IMR-90 (cell line): Measurements from ENCODE around the gene CAMSAP3. TPM values are rescaled to one million over a fixed set of nuclear protein-coding genes. Genes with fewer than 3 reads are reported as not detected.

Experiments used
- ATAC-seq: fragments of 200-7000 bp; cut with Tn5 transposase; 2 replicates; pipeline ENCODE4 v1.9.1; 2020; ENCODE audit warnings: low read depth, mild to moderate bottlenecking, moderate library complexity
- BruUV-seq: library from RNA; stranded (reverse); fragments of 400-500 nt; replicated peaks from 2 replicates; lab custom pipeline; 2021; lab: Mats Ljungman, UMichigan
- CTCF ChIA-PET: fragments of 300-600 bp; formaldehyde crosslinking; extraction: SDS; loops from one replicate; lab custom pipeline; 2021; ENCODE audit warnings: antibody characterized with exemption; lab: Yijun Ruan, JAX
- POLR2A ChIA-PET: fragments of 300-600 bp; sonication (Branson Sonifier 250); formaldehyde crosslinking; loops from one replicate; lab custom pipeline; 2022; ENCODE audit warnings: antibody characterized with exemption; ENCODE audit not compliant: unreplicated experiment; lab: Charles Lee
- DNase-seq: peaks from one replicate; pipeline ENCODE4 v3.0.0; 2013
- H2AFZ ChIP-seq: replicated peaks from 2 replicates; pipeline ENCODE3; 2013; ENCODE audit warnings: low read length, mild to moderate bottlenecking; ENCODE audit not compliant: poor library complexity
- H2AK5ac ChIP-seq: 2 replicates; pipeline ENCODE4 v1.6.1; 2013; ENCODE audit warnings: low read depth, low read length, inconsistent platforms
- H2AK9ac ChIP-seq: replicated peaks from 2 replicates; pipeline ENCODE3; 2013; ENCODE audit warnings: mild to moderate bottlenecking, low read depth, low read length, moderate library complexity; ENCODE audit not compliant: poor library complexity
- H2BK120ac ChIP-seq: 2 replicates; pipeline ENCODE4 v1.6.1; 2013; ENCODE audit warnings: low read depth, low read length, inconsistent platforms
- H2BK15ac ChIP-seq: 3 replicates; pipeline ENCODE4 v1.6.1; 2013; ENCODE audit warnings: low read depth, low read length, inconsistent platforms
- H2BK20ac ChIP-seq: 2 replicates; pipeline ENCODE4 v1.6.1; 2013; ENCODE audit warnings: low read depth, mild to moderate bottlenecking, inconsistent platforms, low read length, moderate library complexity
- H2BK5ac ChIP-seq: 2 replicates; pipeline ENCODE4 v1.6.1; 2013; ENCODE audit warnings: mild to moderate bottlenecking, low read depth, low read length, inconsistent platforms; ENCODE audit not compliant: poor library complexity, severe bottlenecking
- H3K14ac ChIP-seq: replicated peaks from 2 replicates; pipeline ENCODE4 v1.6.1; 2013; ENCODE audit warnings: low read depth, low read length, inconsistent platforms
- H3K18ac ChIP-seq: 2 replicates; pipeline ENCODE4 v1.6.1; 2013; ENCODE audit warnings: low read depth, low read length, control low read depth
- H3K23ac ChIP-seq: 2 replicates; pipeline ENCODE4 v1.6.1; 2013; ENCODE audit warnings: low read depth, low read length, inconsistent platforms
- H3K27ac ChIP-seq: 2 replicates; pipeline ENCODE4 v1.5.1; 2013; ENCODE audit warnings: mild to moderate bottlenecking, control low read depth, low read length; ENCODE audit not compliant: insufficient read depth
- H3K27me3 ChIP-seq: 2 replicates; pipeline ENCODE4 v1.6.1; 2013; ENCODE audit warnings: low read length; ENCODE audit not compliant: control insufficient read depth, insufficient read depth
- H3K36me3 ChIP-seq: 2 replicates; pipeline ENCODE4 v1.6.1; 2013; ENCODE audit warnings: low read length, mixed read lengths; ENCODE audit not compliant: control insufficient read depth, insufficient read depth
- H3K4ac ChIP-seq: 2 replicates; pipeline ENCODE4 v1.6.1; 2013; ENCODE audit warnings: low read depth, low read length, inconsistent platforms
- H3K4me1 ChIP-seq: 2 replicates; pipeline ENCODE4 v1.6.1; 2013; ENCODE audit warnings: low read length, mixed read lengths; ENCODE audit not compliant: control insufficient read depth, insufficient read depth
- H3K4me2 ChIP-seq: 2 replicates; pipeline ENCODE4 v1.6.1; 2013; ENCODE audit warnings: low read depth, mild to moderate bottlenecking, control low read depth, low read length, moderate library complexity
- H3K4me3 ChIP-seq: 2 replicates; pipeline ENCODE4 v1.5.1; 2013; ENCODE audit warnings: low read depth, mild to moderate bottlenecking, control low read depth, low read length, moderate library complexity; ENCODE audit not compliant: insufficient read depth
- H3K56ac ChIP-seq: 2 replicates; pipeline ENCODE4 v1.6.1; 2013; ENCODE audit warnings: low read length, inconsistent platforms; ENCODE audit not compliant: insufficient read depth; ENCODE audit errors: extremely low read depth
- H3K79me1 ChIP-seq, 2 experiments: 2 replicates each; pipeline ENCODE4 v1.6.1; 2013; ENCODE audit warnings: low read length in 2 of 2, inconsistent platforms in 1 of 2, low read depth in 1 of 2
- H3K9ac ChIP-seq: 2 replicates; pipeline ENCODE4 v1.6.1; 2013; ENCODE audit warnings: low read depth, low read length, control low read depth
- H3K9me1 ChIP-seq: 2 replicates; pipeline ENCODE4 v1.6.1; 2013; ENCODE audit warnings: low read length, inconsistent platforms; ENCODE audit not compliant: insufficient read depth
- H3K9me3 ChIP-seq: 2 replicates; pipeline ENCODE4 v1.6.1; 2013; ENCODE audit warnings: low read length; ENCODE audit not compliant: control insufficient read depth, insufficient read depth
- H4K20me1 ChIP-seq: 2 replicates; pipeline ENCODE4 v1.6.1; 2013; ENCODE audit warnings: low read length, inconsistent platforms; ENCODE audit not compliant: insufficient read depth
- H4K5ac ChIP-seq: 2 replicates; pipeline ENCODE4 v1.6.1; 2013; ENCODE audit warnings: mild to moderate bottlenecking, low read depth, low read length, control low read depth
- H4K8ac ChIP-seq, 2 experiments: 2 replicates each; pipeline ENCODE4 v1.6.1; 2013; ENCODE audit warnings: low read depth in 2 of 2, low read length in 2 of 2, control low read depth in 1 of 2, inconsistent platforms in 1 of 2
- H4K91ac ChIP-seq: 2 replicates; pipeline ENCODE4 v1.6.1; 2013; ENCODE audit warnings: low read depth, low read length, inconsistent platforms; ENCODE audit not compliant: insufficient read depth
- BHLHE40 ChIP-seq: fragments of 150-350 bp; IDR thresholded peaks from 2 replicates; pipeline ENCODE4 v1.6.1; 2016; ENCODE audit warnings: mild to moderate bottlenecking, low read depth, low read length
- CEBPB ChIP-seq: IDR thresholded peaks from 2 replicates; pipeline ENCODE4 v1.6.1; 2012; ENCODE audit warnings: low read depth, low read length, improper control_type of control experiment
- CHD1 ChIP-seq: IDR thresholded peaks from 2 replicates; pipeline ENCODE4 v1.6.1; 2012; ENCODE audit warnings: low read depth, low read length, improper control_type of control experiment
- CTCF ChIP-seq: conservative IDR thresholded peaks from 2 replicates; pipeline ENCODE4 v1.5.1; 2012; ENCODE audit warnings: mild to moderate bottlenecking, low read depth, low read length, improper control_type of control experiment
- ELK1 ChIP-seq: fragments of 150-350 bp; IDR thresholded peaks from 2 replicates; pipeline ENCODE4 v1.6.1; 2016; ENCODE audit warnings: low read depth, mild to moderate bottlenecking, low read length, moderate library complexity, borderline replicate concordance
- FOS ChIP-seq: fragments of 150-350 bp; IDR thresholded peaks from 2 replicates; pipeline ENCODE4 v1.6.1; 2016; ENCODE audit warnings: low read depth, low read length
- MAFK ChIP-seq: IDR thresholded peaks from 2 replicates; pipeline ENCODE4 v1.6.1; 2012; ENCODE audit warnings: low read depth, low read length, improper control_type of control experiment
- MAZ ChIP-seq: IDR thresholded peaks from 2 replicates; pipeline ENCODE4 v1.6.1; 2012; ENCODE audit warnings: low read depth, mild to moderate bottlenecking, low read length, improper control_type of control experiment, moderate library complexity, borderline replicate concordance
- MXI1 ChIP-seq: IDR thresholded peaks from 2 replicates; pipeline ENCODE4 v1.6.1; 2012; ENCODE audit warnings: low read depth, mild to moderate bottlenecking, low read length, moderate library complexity, borderline replicate concordance
- NFE2L2 ChIP-seq: fragments of 150-350 bp; IDR thresholded peaks from 2 replicates; pipeline ENCODE4 v1.6.1; 2016; ENCODE audit warnings: low read depth, mild to moderate bottlenecking, low read length
- POLR2A ChIP-seq: IDR thresholded peaks from 2 replicates; pipeline ENCODE4 v1.6.1; 2012; ENCODE audit warnings: mild to moderate bottlenecking, low read depth, low read length
- RAD21 ChIP-seq: IDR thresholded peaks from 2 replicates; pipeline ENCODE4 v1.6.1; 2012; ENCODE audit warnings: low read length, improper control_type of control experiment
- RCOR1 ChIP-seq: IDR thresholded peaks from 2 replicates; pipeline ENCODE4 v1.6.1; 2012; ENCODE audit warnings: mild to moderate bottlenecking, low read length, improper control_type of control experiment; ENCODE audit not compliant: insufficient replicate concordance
- RFX5 ChIP-seq: IDR thresholded peaks from 2 replicates; pipeline ENCODE4 v1.8.0; 2012; ENCODE audit warnings: low read depth, mild to moderate bottlenecking, low read length, moderate library complexity
- SMC3 ChIP-seq: fragments of 150-350 bp; IDR thresholded peaks from 2 replicates; pipeline ENCODE4 v1.6.1; 2016; ENCODE audit warnings: low read depth, mild to moderate bottlenecking, antibody characterized with exemption, low read length, moderate library complexity
- USF2 ChIP-seq: fragments of 150-350 bp; IDR thresholded peaks from 2 replicates; pipeline ENCODE4 v1.6.1; 2017; ENCODE audit warnings: mild to moderate bottlenecking, antibody characterized with exemption, low read length, low read depth
- WGBS, 2 experiments: methylation state at CpG; one replicate each; pipeline versions ENCODE4 v1.1.5 to v1.1.7; 2013; ENCODE audit warnings: missing lambda C conversion rate in 2 of 2; ENCODE audit not compliant: insufficient read length in 1 of 2; ENCODE audit errors: extremely low coverage in 2 of 2; 5-methylcytosine and 5-hydroxymethylcytosine counted together
- dilution Hi-C: fragments of 300-500 bp; cut with HindIII; formaldehyde crosslinking; loops from one replicate; pipeline ENCODE4 v1.14.3; 2018; ENCODE audit warnings: low sequenced_read_pairs; ENCODE audit not compliant: unreplicated experiment
- in situ Hi-C: fragments of 300-500 bp; cut with MboI; formaldehyde crosslinking; loops from 3 replicates; pipeline ENCODE4 v1.14.3; 2019; ENCODE audit warnings: low sequenced_read_pairs, inconsistent platforms, mixed read lengths
- intact Hi-C: fragments of 100-400 bp; cut with micrococcal nuclease; formaldehyde crosslinking; loops from 2 replicates; pipeline ENCODE4 v1.10.0; 2022
- polyA plus RNA-seq, 3 experiments: library from polyadenylated mRNA; depleted of rRNA; stranded (reverse); fragments of >200 nt; gene quantifications; 2 replicates each; pipeline ENCODE4 v1.2.3, GENCODE V29; 2012; ENCODE audit warnings: low replicate concordance in 1 of 3
- total RNA-seq: library from RNA; depleted of rRNA; stranded (reverse); fragments of >200 nt; gene quantifications from 2 replicates; pipeline ENCODE4 v1.2.3, GENCODE V29; 2012

The CAMSAP3 gene
- total and polyA plus RNA-seq, 2 of the 4 experiments (the other 2 are of a cell fraction), result not detected

- in situ Hi-C loops (no loop called here), dilution Hi-C loops (no loop called here), intact Hi-C loops (no loop called here)
- Histone ChIP-seq H3K9ac (no peak overlapping the region), H3K4me2 (no peak overlapping the region), H3K4ac (no peak overlapping the region), H3K4me1 (peaks cover 8% of the 10 kb centered on the region; the same call in 1 of the 2 replicates), H2AK9ac (no peak overlapping the region), H3K36me3 (peaks cover 26% of the 10 kb centered on the region), H3K9me1 (0 out of 2 replicates have a peak, but pooled peaks cover 4% of the 10 kb centered on the region), H3K23ac (no peak overlapping the region), H4K5ac (no peak overlapping the region), H3K18ac (no peak overlapping the region), H3K79me1 (peaks cover 3 to 56% of the 10 kb centered on the region in 2 experiments; a peak in 3 of 4 replicates), H2BK15ac (no peak overlapping the region), H3K4me3 (no peak overlapping the region), H4K8ac (no peak overlapping the region), H2BK5ac (no peak overlapping the region), H2AFZ (no peak overlapping the region), H2AK5ac (no peak overlapping the region), H3K56ac (no peak overlapping the region), H2BK120ac (no peak overlapping the region), H2BK20ac (no peak overlapping the region), H3K14ac (no peak overlapping the region), H3K27me3 (no peaks in the 10 kb centered on the region), H4K20me1 (peaks cover 5% of the 10 kb centered on the region; the same call in 1 of the 2 replicates), H3K27ac (no peak overlapping the region), H3K9me3 (no peaks in the 10 kb centered on the region), H4K91ac (no peak overlapping the region)
- BruUV-seq, result no TSS peak
- DNase-seq, result no peak
- ATAC-seq, result no peak
- WGBS, 2 experiments, result 94% methylated on average over 11 of the region's 24 CpGs; no CpG with 5 or more reads in 1 of the 2 experiments
- TF ChIP-seq RAD21, result no peak
- no peak for TF ChIP-seq USF2
- no peak for TF ChIP-seq MAZ
- no peak for TF ChIP-seq BHLHE40
- no peak for TF ChIP-seq NFE2L2
- TF ChIP-seq POLR2A, result no peak
- TF ChIP-seq ELK1, result no peak
- no peak for TF ChIP-seq SMC3
- no peak for TF ChIP-seq FOS
- TF ChIP-seq MXI1, result no peak
- TF ChIP-seq CHD1, result no peak
- no peak for TF ChIP-seq CEBPB
- no peak for TF ChIP-seq MAFK
- no peak for TF ChIP-seq RCOR1
- no peak for TF ChIP-seq RFX5
- no peak for TF ChIP-seq CTCF
- POLR2A ChIA-PET, result no interaction called here
- CTCF ChIA-PET, result no interaction called here
Measured at GRCh38 chr19:7627166-7627565, 31.5 kb downstream of the CAMSAP3 start.
